ENCODE results near the gene FOXO3.
"Not testable (repeated sequence)": the region's sequence is repeated elsewhere in the genome, so short reads cannot be mapped to it uniquely, and the experiment has no call there.

The FOXO3 gene

GRCh38 chr6:108526739-108527174, 34.0 kb upstream of the FOXO3 start:
- Mint-ChIP-seq H3K9me3 (no peaks in the 10 kb centered on the region), H3K36me3 (ENCODE audit: low read depth) (no peaks in the 10 kb centered on the region), H3K27ac (no peak overlapping the region), H3K27me3 (ENCODE audit: low read depth, poor library complexity) (peaks cover 4% of the 10 kb centered on the region), H3K4me1 (peaks cover 6% of the 10 kb centered on the region), H3K4me3 (no peak overlapping the region)
- no peak for DNase-seq
- peak; percentile 84 for TF ChIP-seq CTCF (IDR thresholded peaks at IDR 0.05)

DNA sequence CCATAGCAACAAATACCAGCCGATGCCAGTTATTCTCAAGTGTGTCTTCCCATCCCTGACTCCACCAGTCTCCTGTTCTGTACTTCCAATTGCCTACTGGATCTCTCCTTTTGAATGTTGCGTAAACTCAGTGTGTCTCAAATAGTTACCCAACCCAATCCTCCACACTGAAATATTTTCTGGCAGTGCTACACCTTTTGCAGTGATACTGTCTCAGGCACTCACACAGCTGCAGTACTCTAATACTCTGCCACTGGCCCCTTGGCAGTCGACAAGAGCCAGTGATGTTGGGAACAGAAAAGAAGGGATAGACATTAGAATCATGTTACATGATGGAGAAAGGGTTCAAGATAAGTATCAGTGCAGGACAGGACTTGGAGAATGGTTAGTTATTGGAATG, 31.8 kb upstream of the FOXO3 start:
- H3K27ac Mint-ChIP-seq, result no peak overlapping the region
- H3K36me3 Mint-ChIP-seq (ENCODE audit: low read depth), result no peaks in the 10 kb centered on the region
- H3K4me1 Mint-ChIP-seq, result peaks cover 6% of the 10 kb centered on the region
- peaks cover 16% of the 10 kb centered on the region for H3K27me3 Mint-ChIP-seq (ENCODE audit: low read depth, poor library complexity)
- no peak overlapping the region for H3K4me3 Mint-ChIP-seq
- DNase-seq, result no peak
- no peaks in the 10 kb centered on the region for H3K9me3 Mint-ChIP-seq
- no peak for TF ChIP-seq CTCF (IDR thresholded peaks at IDR 0.05)

DNA sequence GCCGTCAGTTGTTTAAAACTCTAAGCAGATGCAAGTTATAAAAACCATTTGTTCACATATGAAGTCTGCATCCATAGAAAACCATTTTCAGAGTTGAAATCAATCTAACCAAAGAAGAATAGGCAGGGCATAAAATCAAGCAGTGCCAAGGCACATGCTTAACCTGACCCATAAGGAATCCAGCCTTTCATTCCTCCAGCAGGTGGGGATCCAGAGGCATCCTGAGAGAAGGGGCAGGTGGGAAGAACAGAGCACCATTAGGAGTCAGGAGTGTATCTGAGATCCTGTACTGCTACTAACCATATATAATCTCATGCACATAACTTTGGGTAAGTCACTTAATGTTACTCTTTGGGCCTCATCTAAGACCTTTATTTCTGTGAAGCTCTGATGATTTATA, 29.4 kb upstream of the FOXO3 start:
- no peaks in the 10 kb centered on the region for H3K9me3 Mint-ChIP-seq
- DNase-seq, result no peak
- H3K27me3 Mint-ChIP-seq (ENCODE audit: low read depth, poor library complexity), result peaks cover 21% of the 10 kb centered on the region
- no peak overlapping the region for H3K27ac Mint-ChIP-seq
- no peak for TF ChIP-seq CTCF (IDR thresholded peaks at IDR 0.05)
- H3K4me3 Mint-ChIP-seq, result no peak overlapping the region
- H3K36me3 Mint-ChIP-seq (ENCODE audit: low read depth), result no peaks in the 10 kb centered on the region
- H3K4me1 Mint-ChIP-seq, result peaks cover 10% of the 10 kb centered on the region

DNA sequence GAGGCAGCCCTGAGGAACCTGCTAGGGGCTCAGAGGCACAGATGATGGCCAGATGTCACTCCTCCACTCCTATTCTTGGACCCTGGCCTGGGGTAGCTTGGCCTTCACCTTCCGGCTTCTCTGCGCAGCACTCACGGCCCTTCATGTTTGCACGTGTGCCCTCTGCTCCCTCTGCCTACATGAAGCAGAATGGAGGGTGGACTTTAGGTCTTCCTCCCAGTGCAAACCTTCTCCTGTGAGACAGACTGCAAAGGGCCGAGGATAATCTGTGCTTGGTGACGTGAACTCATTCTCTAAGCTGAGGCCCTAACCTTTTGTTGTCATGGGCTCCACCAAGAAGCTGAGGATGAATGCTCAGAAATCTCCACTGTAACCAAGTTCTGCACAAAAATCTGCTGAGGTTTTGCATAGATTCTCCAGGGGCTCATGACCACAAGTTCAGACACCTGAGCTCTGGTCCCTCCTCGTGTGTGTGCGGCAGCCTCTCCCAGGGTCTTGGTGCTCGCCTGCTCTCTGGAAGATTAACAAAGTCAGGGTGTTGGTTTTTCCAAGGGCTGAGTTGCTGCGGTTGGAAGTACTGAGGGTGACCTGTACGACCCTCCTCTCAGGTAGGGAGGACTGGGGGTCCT, 25.5 kb upstream of the FOXO3 start:
- no peak for TF ChIP-seq CTCF (IDR thresholded peaks at IDR 0.05)
- no peak for DNase-seq
- H3K4me3 Mint-ChIP-seq, result no peak overlapping the region
- H3K9me3 Mint-ChIP-seq, result peaks cover 9% of the 10 kb centered on the region
- peaks cover 19% of the 10 kb centered on the region for H3K27me3 Mint-ChIP-seq (ENCODE audit: low read depth, poor library complexity)
- H3K4me1 Mint-ChIP-seq, result peaks cover 14% of the 10 kb centered on the region
- no peak overlapping the region for H3K27ac Mint-ChIP-seq
- no peaks in the 10 kb centered on the region for H3K36me3 Mint-ChIP-seq (ENCODE audit: low read depth)

GRCh38 chr6:108535920-108536535, 24.7 kb upstream of the FOXO3 start:
- not testable (repeated sequence) for DNase-seq; H3K9me3 Mint-ChIP-seq; H3K36me3 Mint-ChIP-seq (ENCODE audit: low read depth); H3K27ac Mint-ChIP-seq; H3K4me3 Mint-ChIP-seq
- H3K4me1 Mint-ChIP-seq, result peaks cover 14% of the 10 kb centered on the region
- H3K27me3 Mint-ChIP-seq (ENCODE audit: low read depth, poor library complexity), result peaks cover 19% of the 10 kb centered on the region

GRCh38 chr6:108541843-108542759, 18.6 kb upstream of the FOXO3 start:
- DNase-seq, result peak; percentile 69
- H3K4me3 Mint-ChIP-seq, result peak overlapping the region; percentile 30
- peaks cover 10% of the 10 kb centered on the region for H3K27me3 Mint-ChIP-seq (ENCODE audit: low read depth, poor library complexity)
- H3K36me3 Mint-ChIP-seq (ENCODE audit: low read depth), result no peaks in the 10 kb centered on the region
- TF ChIP-seq CTCF (IDR thresholded peaks at IDR 0.05), result peak; percentile 82
- H3K27ac Mint-ChIP-seq, result no peak overlapping the region
- H3K4me1 Mint-ChIP-seq, result peaks cover 8% of the 10 kb centered on the region
- peaks cover 9% of the 10 kb centered on the region for H3K9me3 Mint-ChIP-seq

Data from nephron progenitor cell (in vitro differentiated cells).